GM21786 (cell line): ENCODE measurements around the gene PTPRO.
A peak's percentile ranks its signal among the peaks of the same experiment; 100 is the strongest.

Experiments used
- ATAC-seq: cut with Tn5 transposase; IDR thresholded peaks from one replicate; pipeline ENCODE4 v1.9.1; 2021; ENCODE audit not compliant: unreplicated experiment

The PTPRO gene

GRCh38 chr12:15522574-15523187, 200.4 kb downstream of the PTPRO start:
- no peak for ATAC-seq

- no peak for ATAC-seq
Observed at GRCh38 chr12:15525441-15525840, 203.1 kb downstream of the PTPRO start.

- ATAC-seq = peak; percentile 99
Observed at GRCh38 chr12:15526033-15526432, 203.7 kb downstream of the PTPRO start.

- no peak for ATAC-seq
Observed at GRCh38 chr12:15527201-15528080, 205.1 kb downstream of the PTPRO start.

- ATAC-seq = no peak
Observed at GRCh38 chr12:15528666-15529065, 206.4 kb downstream of the PTPRO start.

- ATAC-seq = no peak
Observed at GRCh38 chr12:15530361-15530760, 208.1 kb downstream of the PTPRO start.

- peak; percentile 77 for ATAC-seq
Observed at GRCh38 chr12:15532364-15532977, 210.2 kb downstream of the PTPRO start.

- peak; percentile 82 for ATAC-seq
Observed at GRCh38 chr12:15534322-15534721, 212.0 kb downstream of the PTPRO start.

GRCh38 chr12:15534874-15535273, 212.6 kb downstream of the PTPRO start:
- no peak for ATAC-seq

GRCh38 chr12:15535352-15535781, 213.1 kb downstream of the PTPRO start:
- no peak for ATAC-seq

- ATAC-seq = no peak
Observed at GRCh38 chr12:15536446-15536845, 214.1 kb downstream of the PTPRO start.

GRCh38 chr12:15538881-15539280, 216.6 kb downstream of the PTPRO start:
- no peak for ATAC-seq

GRCh38 chr12:15540005-15540404, 217.7 kb downstream of the PTPRO start:
- ATAC-seq = no peak

- ATAC-seq = no peak
Observed at GRCh38 chr12:15540469-15540872, 218.2 kb downstream of the PTPRO start.

- no peak for ATAC-seq
Observed at GRCh38 chr12:15541996-15542631, 219.8 kb downstream of the PTPRO start.

GRCh38 chr12:15543347-15543746, 221.0 kb downstream of the PTPRO start:
- ATAC-seq = no peak

GRCh38 chr12:15544589-15544988, 222.3 kb downstream of the PTPRO start:
- ATAC-seq = no peak

- ATAC-seq = no peak
Observed at GRCh38 chr12:15545334-15545733, 223.0 kb downstream of the PTPRO start.

- ATAC-seq = peak; percentile 85
Observed at GRCh38 chr12:15546102-15546701, 223.9 kb downstream of the PTPRO start.

- ATAC-seq = no peak
Observed at GRCh38 chr12:15547063-15547462, 224.8 kb downstream of the PTPRO start.

GRCh38 chr12:15547691-15548090, 225.4 kb downstream of the PTPRO start:
- no peak for ATAC-seq
